Measurements from ENCODE around the gene PIP4P1. TPM values are rescaled to one million over a fixed set of nuclear protein-coding genes. Genes with fewer than 3 reads are reported as not detected.

PIP4P1 gene
- total and polyA plus RNA-seq, 2 experiments from 2014 or later: 17.6 to 60.1 TPM

- H3K4me1 ChIP-seq (ENCODE audit: low read depth): no peaks in the 10 kb centered on the region
- H3K27ac ChIP-seq: no peak overlapping the region
- H3K4me3 ChIP-seq: no peak overlapping the region
- TF ChIP-seq, protein P1, sequence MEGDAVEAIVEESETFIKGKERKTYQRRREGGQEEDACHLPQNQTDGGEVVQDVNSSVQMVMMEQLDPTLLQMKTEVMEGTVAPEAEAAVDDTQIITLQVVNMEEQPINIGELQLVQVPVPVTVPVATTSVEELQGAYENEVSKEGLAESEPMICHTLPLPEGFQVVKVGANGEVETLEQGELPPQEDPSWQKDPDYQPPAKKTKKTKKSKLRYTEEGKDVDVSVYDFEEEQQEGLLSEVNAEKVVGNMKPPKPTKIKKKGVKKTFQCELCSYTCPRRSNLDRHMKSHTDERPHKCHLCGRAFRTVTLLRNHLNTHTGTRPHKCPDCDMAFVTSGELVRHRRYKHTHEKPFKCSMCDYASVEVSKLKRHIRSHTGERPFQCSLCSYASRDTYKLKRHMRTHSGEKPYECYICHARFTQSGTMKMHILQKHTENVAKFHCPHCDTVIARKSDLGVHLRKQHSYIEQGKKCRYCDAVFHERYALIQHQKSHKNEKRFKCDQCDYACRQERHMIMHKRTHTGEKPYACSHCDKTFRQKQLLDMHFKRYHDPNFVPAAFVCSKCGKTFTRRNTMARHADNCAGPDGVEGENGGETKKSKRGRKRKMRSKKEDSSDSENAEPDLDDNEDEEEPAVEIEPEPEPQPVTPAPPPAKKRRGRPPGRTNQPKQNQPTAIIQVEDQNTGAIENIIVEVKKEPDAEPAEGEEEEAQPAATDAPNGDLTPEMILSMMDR (IDR thresholded peaks at IDR 0.05; ENCODE audit: low read depth, low read length): no peak
- H3K9me3 ChIP-seq (ENCODE audit: low read depth): no peaks in the 10 kb centered on the region
- no peaks in the 10 kb centered on the region for H3K27me3 ChIP-seq
- peaks cover 23% of the 10 kb centered on the region for H3K36me3 ChIP-seq
- DNase-seq (ENCODE audit: low read depth in 1 of 2, low spot score in 1 of 2): no peak
Measured at GRCh38 chr14:20409226-20409625, 52.0 kb downstream of the PIP4P1 start.

Other genes starting within 250 kb of the PIP4P1 start
- gene OR11H6, start 237.7 kb downstream of the PIP4P1 start, total RNA-seq: not detected in 2 replicates
- gene OR11H6, start 237.7 kb downstream of the PIP4P1 start, polyA plus RNA-seq: not detected in 2 replicates
- not detected in 2 replicates for gene OR11H7, start 232.5 kb downstream of the PIP4P1 start, total RNA-seq
- not detected in 2 replicates for gene OR11H7, start 232.5 kb downstream of the PIP4P1 start, polyA plus RNA-seq
- gene OR11H4, start 222.1 kb downstream of the PIP4P1 start, total RNA-seq: not detected in 2 replicates
- not detected in 2 replicates for gene OR11H4, start 222.1 kb downstream of the PIP4P1 start, polyA plus RNA-seq
- gene TTC5, start 155.5 kb downstream of the PIP4P1 start, total RNA-seq: 10.6 and 13.9 TPM in 2 replicates
- gene TTC5, start 155.5 kb downstream of the PIP4P1 start, polyA plus RNA-seq: 19.4 and 25.9 TPM in 2 replicates
- 152 and 161 TPM in 2 replicates for gene CCNB1IP1, start 128.2 kb downstream of the PIP4P1 start, total RNA-seq
- 63.7 and 76.9 TPM in 2 replicates for gene CCNB1IP1, start 128.2 kb downstream of the PIP4P1 start, polyA plus RNA-seq
- 20.0 and 27.0 TPM in 2 replicates for gene PARP2, start 117.8 kb downstream of the PIP4P1 start, total RNA-seq
- gene PARP2, start 117.8 kb downstream of the PIP4P1 start, polyA plus RNA-seq: 61.1 and 97.9 TPM in 2 replicates
- 8.2 and 8.5 TPM in 2 replicates for gene TEP1, start 47.9 kb downstream of the PIP4P1 start, total RNA-seq
- gene TEP1, start 47.9 kb downstream of the PIP4P1 start, polyA plus RNA-seq: 4.3 and 5.1 TPM in 2 replicates
- gene KLHL33, start 25.3 kb downstream of the PIP4P1 start, total RNA-seq: 0.18 TPM in 1 of 2 replicates, not detected in the other
- gene KLHL33, start 25.3 kb downstream of the PIP4P1 start, polyA plus RNA-seq: 0.04 TPM in 1 of 2 replicates, not detected in the other
- gene OSGEP, start 6.6 kb downstream of the PIP4P1 start, total RNA-seq: 47.9 and 82.0 TPM in 2 replicates
- gene OSGEP, start 6.6 kb downstream of the PIP4P1 start, polyA plus RNA-seq: 42.7 and 51.7 TPM in 2 replicates
- gene APEX1, start 6.2 kb downstream of the PIP4P1 start, total RNA-seq: 111 and 358 TPM in 2 replicates
- gene APEX1, start 6.2 kb downstream of the PIP4P1 start, polyA plus RNA-seq: 176 and 185 TPM in 2 replicates
- 15.6 and 20.7 TPM in 2 replicates for gene PNP, start 8.0 kb upstream of the PIP4P1 start, total RNA-seq
- 15.7 and 22.2 TPM in 2 replicates for gene PNP, start 8.0 kb upstream of the PIP4P1 start, polyA plus RNA-seq
- gene RNASE10, start 44.1 kb upstream of the PIP4P1 start, total RNA-seq: not detected in 2 replicates
- gene RNASE10, start 44.1 kb upstream of the PIP4P1 start, polyA plus RNA-seq: 0.81 and 0.99 TPM in 2 replicates
- not detected in 2 replicates for gene RNASE9, start 99.6 kb upstream of the PIP4P1 start, total RNA-seq
- not detected in 2 replicates for gene RNASE9, start 99.6 kb upstream of the PIP4P1 start, polyA plus RNA-seq
- gene RNASE11, start 126.6 kb upstream of the PIP4P1 start, total RNA-seq: not detected in 2 replicates
- not detected in 2 replicates for gene RNASE11, start 126.6 kb upstream of the PIP4P1 start, polyA plus RNA-seq
- not detected in 2 replicates for gene RNASE12, start 129.9 kb upstream of the PIP4P1 start, total RNA-seq
- not detected in 2 replicates for gene RNASE12, start 129.9 kb upstream of the PIP4P1 start, polyA plus RNA-seq
- gene OR6S1, start 180.3 kb upstream of the PIP4P1 start, total RNA-seq: not detected in 2 replicates
- gene OR6S1, start 180.3 kb upstream of the PIP4P1 start, polyA plus RNA-seq: not detected in 2 replicates
- 9.1 and 9.6 TPM in 2 replicates for gene RNASE4, start 223.1 kb upstream of the PIP4P1 start, total RNA-seq
- gene RNASE4, start 223.1 kb upstream of the PIP4P1 start, polyA plus RNA-seq: 7.2 and 12.4 TPM in 2 replicates
- gene ANG, start 227.3 kb upstream of the PIP4P1 start, total RNA-seq: 0.83 and 3.8 TPM in 2 replicates
- 2.1 and 2.7 TPM in 2 replicates for gene ANG, start 227.3 kb upstream of the PIP4P1 start, polyA plus RNA-seq